Measurements from ENCODE around the gene APOBEC4.

GRCh38 chr1:183596500-183596899, 56.6 kb downstream of the APOBEC4 start:
- TF ChIP-seq CTCF (conservative IDR thresholded peaks at IDR 0.05) (no peak), EZH2 (IDR thresholded peaks at IDR 0.05; ENCODE audit: low read depth) (no peak)

All from PC-9 (cell line).